H9 (cell line): Measurements from ENCODE around the gene CWC15. TPM values are rescaled to one million over a fixed set of nuclear protein-coding genes. Genes with fewer than 3 reads are reported as not detected.

Source experiments
- DNase-seq: peaks from one replicate; pipeline ENCODE4 v3.0.0-alpha.2; 2017
- H2AFZ ChIP-seq: one replicate; pipeline ENCODE4 v1.6.1; 2013; ENCODE audit warnings: mild to moderate bottlenecking, low read length, control low read depth, moderate library complexity
- H2AK5ac ChIP-seq: 2 replicates; pipeline ENCODE4 v1.6.1; 2013; ENCODE audit warnings: low read length, control low read depth, mixed read lengths; ENCODE audit not compliant: insufficient read length
- H2BK120ac ChIP-seq: one replicate; pipeline ENCODE4 v1.6.1; 2013; ENCODE audit warnings: low read depth, mild to moderate bottlenecking, low read length, control low read depth, inconsistent platforms; ENCODE audit not compliant: poor library complexity, severe bottlenecking
- H2BK12ac ChIP-seq: 2 replicates; pipeline ENCODE4 v1.6.1; 2013; ENCODE audit warnings: low read length, control low read depth, mixed read lengths, low read depth; ENCODE audit not compliant: insufficient read length
- H2BK15ac ChIP-seq: 2 replicates; pipeline ENCODE4 v1.6.1; 2013; ENCODE audit warnings: low read depth, low read length, control low read depth
- H2BK20ac ChIP-seq: one replicate; pipeline ENCODE4 v1.6.1; 2013; ENCODE audit warnings: low read depth, mild to moderate bottlenecking, low read length, control low read depth, inconsistent platforms; ENCODE audit not compliant: poor library complexity, severe bottlenecking
- H2BK5ac ChIP-seq: 2 replicates; pipeline ENCODE4 v1.6.1; 2013; ENCODE audit warnings: low read length, control low read depth, mixed read lengths; ENCODE audit not compliant: insufficient read length
- H3K14ac ChIP-seq: 2 replicates; pipeline ENCODE4 v1.6.1; 2013; ENCODE audit warnings: low read length, control low read depth; ENCODE audit not compliant: insufficient read depth
- H3K18ac ChIP-seq: 2 replicates; pipeline ENCODE4 v1.6.1; 2013; ENCODE audit warnings: low read depth, mild to moderate bottlenecking, mixed read lengths, low read length, control low read depth; ENCODE audit not compliant: insufficient read length
- H3K23ac ChIP-seq: 2 replicates; pipeline ENCODE4 v1.6.1; 2013; ENCODE audit warnings: low read length, control low read depth, mixed read lengths, low read depth; ENCODE audit not compliant: insufficient read length
- H3K23me2 ChIP-seq: 2 replicates; pipeline ENCODE4 v1.6.1; 2013; ENCODE audit warnings: low read depth, mild to moderate bottlenecking, mixed read lengths, low read length, control low read depth; ENCODE audit not compliant: insufficient read length, poor library complexity, severe bottlenecking
- H3K27ac ChIP-seq: 2 replicates; pipeline ENCODE4 v1.5.1; 2013; ENCODE audit warnings: low read length, control low read depth, mixed read lengths, low read depth; ENCODE audit not compliant: insufficient read length
- H3K27me3 ChIP-seq: 2 replicates; pipeline ENCODE4 v1.6.1; 2013; ENCODE audit warnings: low read length, control low read depth, inconsistent platforms; ENCODE audit not compliant: insufficient read depth
- H3K4ac ChIP-seq: 2 replicates; pipeline ENCODE4 v1.6.1; 2013; ENCODE audit warnings: low read depth, mild to moderate bottlenecking, control low read depth, inconsistent platforms, low read length, moderate library complexity
- H3K4me1 ChIP-seq: 2 replicates; pipeline ENCODE4 v1.6.1; 2013; ENCODE audit warnings: low read length, control low read depth, inconsistent platforms; ENCODE audit not compliant: insufficient read depth
- H3K4me2 ChIP-seq: 2 replicates; pipeline ENCODE4 v1.6.1; 2013; ENCODE audit warnings: low read length, control low read depth, mixed read lengths; ENCODE audit not compliant: insufficient read length, insufficient read depth
- H3K56ac ChIP-seq: 2 replicates; pipeline ENCODE4 v1.6.1; 2013; ENCODE audit warnings: low read depth, mild to moderate bottlenecking, mixed read lengths, low read length, control low read depth; ENCODE audit not compliant: insufficient read length
- H3K79me1 ChIP-seq: 2 replicates; pipeline ENCODE4 v1.6.1; 2013; ENCODE audit warnings: low read depth, mild to moderate bottlenecking, moderate library complexity, low read length, control low read depth, inconsistent platforms; ENCODE audit not compliant: insufficient read depth, poor library complexity, severe bottlenecking
- H3K79me2 ChIP-seq: 2 replicates; pipeline ENCODE4 v1.6.1; 2013; ENCODE audit warnings: low read length, control low read depth, inconsistent platforms; ENCODE audit not compliant: insufficient read depth
- H3K9ac ChIP-seq: 2 replicates; pipeline ENCODE4 v1.6.1; 2013; ENCODE audit warnings: low read length, control low read depth, mixed read lengths; ENCODE audit not compliant: insufficient read length; ENCODE audit errors: extremely low read depth
- H3K9me3 ChIP-seq: one replicate; pipeline ENCODE4 v1.6.1; 2013; ENCODE audit warnings: low read depth, low read length, inconsistent platforms; ENCODE audit not compliant: control insufficient read depth
- H3T11ph ChIP-seq: one replicate; pipeline ENCODE4 v1.6.1; 2013; ENCODE audit warnings: mild to moderate bottlenecking, low read length, control low read depth, inconsistent platforms
- H4K20me1 ChIP-seq: one replicate; pipeline ENCODE4 v1.6.1; 2013; ENCODE audit not compliant: control insufficient read depth, insufficient read length, insufficient read depth
- H4K5ac ChIP-seq: 2 replicates; pipeline ENCODE4 v1.6.1; 2013; ENCODE audit warnings: low read depth, mild to moderate bottlenecking, mixed read lengths, low read length, control low read depth; ENCODE audit not compliant: insufficient read length
- H4K8ac ChIP-seq: replicated peaks from 2 replicates; pipeline ENCODE4 v1.6.1; 2013; ENCODE audit warnings: low read length, control low read depth, mixed read lengths, low read depth; ENCODE audit not compliant: insufficient read length
- H4K91ac ChIP-seq: 2 replicates; pipeline ENCODE4 v1.6.1; 2013; ENCODE audit warnings: low read depth, mild to moderate bottlenecking, moderate library complexity, mixed read lengths, low read length, control low read depth; ENCODE audit not compliant: insufficient read length
- H3K27ac Mint-ChIP-seq, 3 experiments: 2 replicates in 2 of 3; 3 replicates in 1 of 3; pipeline ENCODE4 v1.8.0; 2020 to 2021; ENCODE audit warnings: mixed read lengths in 3 of 3, mild to moderate bottlenecking in 1 of 3, moderate library complexity in 1 of 3
- H3K27me3 Mint-ChIP-seq: 2 replicates; pipeline ENCODE4 v1.8.0; 2021; ENCODE audit warnings: low read depth, mild to moderate bottlenecking, moderate library complexity, mixed read lengths
- H3K36me3 Mint-ChIP-seq, 3 experiments: 2 replicates in 2 of 3; 3 replicates in 1 of 3; pipeline ENCODE4 v1.8.0; 2020 to 2021; ENCODE audit warnings: low read depth in 3 of 3, mixed read lengths in 3 of 3; ENCODE audit not compliant: insufficient read depth in 1 of 3
- H3K4me1 Mint-ChIP-seq, 2 experiments: 2 replicates each; pipeline ENCODE4 v1.8.0; 2020; ENCODE audit warnings: mixed read lengths in 2 of 2
- H3K4me3 Mint-ChIP-seq, 2 experiments: 2 replicates in 1 of 2; 3 replicates in 1 of 2; pipeline ENCODE4 v1.8.0; 2020 to 2021; ENCODE audit warnings: mild to moderate bottlenecking in 2 of 2, mixed read lengths in 2 of 2, moderate library complexity in 1 of 2
- H3K9me3 Mint-ChIP-seq, 2 experiments: 2 replicates in 1 of 2; 3 replicates in 1 of 2; pipeline ENCODE4 v1.8.0; 2020; ENCODE audit warnings: mild to moderate bottlenecking in 2 of 2, mixed read lengths in 2 of 2, moderate library complexity in 1 of 2
- WGBS: extraction: QIAGEN DNeasy Blood & Tissue Kit; methylation state at CpG from one replicate; pipeline ENCODE4 v1.1.7; 2013; ENCODE audit warnings: missing lambda C conversion rate, low lambda C conversion rate, mixed read lengths; ENCODE audit not compliant: insufficient read length; ENCODE audit errors: extremely low coverage; 5-methylcytosine and 5-hydroxymethylcytosine counted together
- total RNA-seq: library from RNA; stranded (reverse); gene quantifications from 2 replicates; pipeline ENCODE4 v1.2.1, GENCODE V29; 2021
- TF ChIP-seq, protein P1 (sequence below): fragments of 200-600 bp; sonication (generic); conservative IDR thresholded peaks from 3 replicates; pipeline ENCODE4 v1.8.0; 2021; ENCODE audit warnings: antibody characterized with exemption, mild to moderate bottlenecking

CWC15 gene
- total RNA-seq, 1 experiment from 2014 or later: 76.9 TPM

DNA sequence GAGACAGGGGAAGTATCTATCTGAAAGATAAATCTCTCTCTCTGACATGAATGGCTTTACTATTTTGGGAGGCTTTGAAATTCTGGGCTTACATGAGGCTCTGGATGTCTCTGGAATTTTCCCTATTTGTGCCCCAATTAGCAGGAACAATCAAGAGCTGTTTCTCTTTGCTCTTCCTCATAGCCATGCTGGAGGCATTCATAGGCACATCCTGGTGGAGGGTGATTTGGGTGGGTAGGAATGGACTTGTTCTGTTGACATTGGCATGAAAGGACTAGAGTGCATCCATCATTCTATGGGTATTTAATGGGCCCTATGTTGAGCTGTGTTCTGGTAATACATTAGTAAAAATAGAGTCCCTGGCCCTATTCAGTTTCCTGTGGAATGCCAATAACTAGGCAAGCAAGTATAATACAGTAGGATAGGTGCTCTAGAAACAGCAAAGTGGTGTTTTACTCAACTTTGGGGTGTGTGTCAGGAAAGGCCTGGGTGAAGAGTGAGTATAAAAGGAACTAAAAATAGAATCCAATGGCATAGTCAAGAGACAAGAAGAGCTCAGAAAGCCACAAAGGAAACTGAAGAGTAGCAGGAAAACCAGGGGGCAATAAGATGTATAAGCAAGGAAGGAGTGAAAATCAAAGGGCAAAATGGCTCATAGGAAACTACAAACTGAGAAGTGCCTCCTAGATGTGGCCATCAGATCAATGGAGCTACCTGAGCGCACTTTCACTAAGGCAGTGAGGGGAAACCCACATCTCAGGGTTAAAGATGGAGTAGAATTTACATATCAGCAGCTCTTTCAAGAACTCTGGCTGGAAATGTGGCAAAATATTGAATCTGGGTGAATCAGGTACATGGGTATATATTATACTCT is 45.0 kb downstream of the CWC15 start:
- no peak overlapping the region for H2AK5ac ChIP-seq
- H3K36me3 Mint-ChIP-seq: no peaks in the 10 kb centered on the region; a peak in 1 of 7 replicates
- no peak overlapping the region for H4K8ac ChIP-seq
- H3K56ac ChIP-seq: no peak overlapping the region
- H4K91ac ChIP-seq: no peak overlapping the region
- no peak overlapping the region for H2BK120ac ChIP-seq
- no peak overlapping the region for H3K27ac ChIP-seq
- H3T11ph ChIP-seq: no peak overlapping the region
- no peaks in the 10 kb centered on the region for H3K27me3 ChIP-seq
- WGBS: no CpG with 5 or more reads among the region's 1 CpG
- TF ChIP-seq, protein P1, sequence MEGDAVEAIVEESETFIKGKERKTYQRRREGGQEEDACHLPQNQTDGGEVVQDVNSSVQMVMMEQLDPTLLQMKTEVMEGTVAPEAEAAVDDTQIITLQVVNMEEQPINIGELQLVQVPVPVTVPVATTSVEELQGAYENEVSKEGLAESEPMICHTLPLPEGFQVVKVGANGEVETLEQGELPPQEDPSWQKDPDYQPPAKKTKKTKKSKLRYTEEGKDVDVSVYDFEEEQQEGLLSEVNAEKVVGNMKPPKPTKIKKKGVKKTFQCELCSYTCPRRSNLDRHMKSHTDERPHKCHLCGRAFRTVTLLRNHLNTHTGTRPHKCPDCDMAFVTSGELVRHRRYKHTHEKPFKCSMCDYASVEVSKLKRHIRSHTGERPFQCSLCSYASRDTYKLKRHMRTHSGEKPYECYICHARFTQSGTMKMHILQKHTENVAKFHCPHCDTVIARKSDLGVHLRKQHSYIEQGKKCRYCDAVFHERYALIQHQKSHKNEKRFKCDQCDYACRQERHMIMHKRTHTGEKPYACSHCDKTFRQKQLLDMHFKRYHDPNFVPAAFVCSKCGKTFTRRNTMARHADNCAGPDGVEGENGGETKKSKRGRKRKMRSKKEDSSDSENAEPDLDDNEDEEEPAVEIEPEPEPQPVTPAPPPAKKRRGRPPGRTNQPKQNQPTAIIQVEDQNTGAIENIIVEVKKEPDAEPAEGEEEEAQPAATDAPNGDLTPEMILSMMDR: no peak
- H4K5ac ChIP-seq: no peak overlapping the region
- peaks cover 7% of the 10 kb centered on the region; the same call in 1 of the 2 replicates for H3K27me3 Mint-ChIP-seq
- no peaks in the 10 kb centered on the region for H3K23me2 ChIP-seq
- no peak overlapping the region for H3K14ac ChIP-seq
- H3K4me1 ChIP-seq: no peaks in the 10 kb centered on the region
- no peak overlapping the region for H3K4me3 Mint-ChIP-seq
- DNase-seq: no peak
- peaks cover 5 to 10% of the 10 kb centered on the region in 2 experiments; a peak in 3 of 4 replicates for H3K4me1 Mint-ChIP-seq
- H3K23ac ChIP-seq: no peak overlapping the region
- no peaks in the 10 kb centered on the region for H3K79me1 ChIP-seq
- H3K4ac ChIP-seq: no peak overlapping the region
- no peaks in the 10 kb centered on the region for H3K79me2 ChIP-seq
- H2BK5ac ChIP-seq: no peak overlapping the region
- no peak overlapping the region for H3K27ac Mint-ChIP-seq
- no peak overlapping the region for H3K18ac ChIP-seq
- no peak overlapping the region for H2AFZ ChIP-seq
- no peak overlapping the region for H2BK15ac ChIP-seq
- H3K9me3 ChIP-seq: no peaks in the 10 kb centered on the region
- H3K4me2 ChIP-seq: no peak overlapping the region
- H2BK12ac ChIP-seq: no peak overlapping the region
- no peak overlapping the region for H2BK20ac ChIP-seq
- H3K9me3 Mint-ChIP-seq: peaks cover 2% of the 10 kb centered on the region in 2 experiments; a peak in 1 of 5 replicates
- H3K9ac ChIP-seq: no peak overlapping the region
- H4K20me1 ChIP-seq: no peaks in the 10 kb centered on the region
